ENCODE data around the gene GNG3.
A peak's percentile ranks its signal among the peaks of the same experiment; 100 is the strongest.
"Not testable (repeated sequence)": the region's sequence is repeated elsewhere in the genome, so short reads cannot be mapped to it uniquely, and the experiment has no call there.

The GNG3 gene

GRCh38 chr11:62721994-62722393, 14.5 kb downstream of the GNG3 start:
- DNase-seq = no peak

- DNase-seq = no peak
Measured at GRCh38 chr11:62724171-62724570, 16.7 kb downstream of the GNG3 start.

DNA sequence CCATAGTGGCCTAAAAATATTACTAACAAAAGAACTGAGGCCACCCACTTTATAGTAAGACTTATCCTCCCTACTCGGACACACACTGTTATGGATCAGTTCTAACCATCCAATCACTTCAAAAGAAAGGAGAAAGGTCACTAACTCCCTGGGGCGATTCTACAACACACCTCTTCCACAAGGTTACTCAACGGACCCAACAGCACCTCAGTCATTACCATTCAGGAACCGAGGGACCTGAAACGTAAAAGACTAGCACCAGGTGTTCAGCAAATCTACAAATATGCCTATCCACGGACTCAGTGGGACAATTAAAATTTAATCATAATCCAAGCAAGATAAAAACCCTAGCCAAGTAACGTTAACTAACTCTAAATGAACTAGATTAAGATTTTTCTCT, 18.2 kb downstream of the GNG3 start:
- DNase-seq = no peak

DNA sequence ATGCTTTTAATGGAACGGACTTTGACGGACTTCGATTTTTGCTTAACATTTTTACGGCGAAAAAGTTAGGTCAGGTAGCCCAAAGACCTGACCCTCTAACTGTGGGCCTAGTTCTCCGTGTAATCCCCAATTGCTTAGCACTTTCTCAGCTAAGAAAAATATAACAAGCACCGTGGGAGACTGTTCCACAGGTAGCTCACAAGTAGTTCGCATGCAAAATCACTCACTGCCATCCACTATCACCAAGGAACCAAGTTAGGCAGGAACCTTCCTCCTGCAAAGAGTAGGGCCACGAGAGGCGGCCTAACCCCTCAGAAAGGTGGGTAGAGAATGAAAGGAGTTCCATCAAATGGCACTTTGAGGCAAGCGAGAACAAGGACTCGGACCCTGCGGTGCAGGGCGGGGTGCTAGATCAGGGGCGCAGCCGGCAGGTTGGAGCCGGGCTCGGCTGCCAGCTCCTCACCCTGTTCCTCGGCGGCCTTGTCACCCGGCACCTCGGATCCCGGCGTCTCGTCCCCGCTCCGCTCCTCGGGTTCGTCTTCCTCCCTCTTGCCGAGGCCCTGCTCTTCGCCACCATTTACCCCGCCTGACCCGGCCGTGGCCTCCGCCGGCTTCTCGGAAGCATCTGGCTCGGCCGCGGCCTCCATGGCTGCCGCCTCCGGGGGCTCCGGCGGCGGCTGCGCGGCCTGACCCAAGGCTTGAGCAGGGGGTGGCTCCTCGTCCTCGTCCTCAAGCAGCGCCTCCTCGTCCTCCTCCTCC, 18.9 kb downstream of the GNG3 start:
- DNase-seq = no peak

- DNase-seq = no peak
Measured at GRCh38 chr11:62726915-62727164, 19.4 kb downstream of the GNG3 start.

DNA sequence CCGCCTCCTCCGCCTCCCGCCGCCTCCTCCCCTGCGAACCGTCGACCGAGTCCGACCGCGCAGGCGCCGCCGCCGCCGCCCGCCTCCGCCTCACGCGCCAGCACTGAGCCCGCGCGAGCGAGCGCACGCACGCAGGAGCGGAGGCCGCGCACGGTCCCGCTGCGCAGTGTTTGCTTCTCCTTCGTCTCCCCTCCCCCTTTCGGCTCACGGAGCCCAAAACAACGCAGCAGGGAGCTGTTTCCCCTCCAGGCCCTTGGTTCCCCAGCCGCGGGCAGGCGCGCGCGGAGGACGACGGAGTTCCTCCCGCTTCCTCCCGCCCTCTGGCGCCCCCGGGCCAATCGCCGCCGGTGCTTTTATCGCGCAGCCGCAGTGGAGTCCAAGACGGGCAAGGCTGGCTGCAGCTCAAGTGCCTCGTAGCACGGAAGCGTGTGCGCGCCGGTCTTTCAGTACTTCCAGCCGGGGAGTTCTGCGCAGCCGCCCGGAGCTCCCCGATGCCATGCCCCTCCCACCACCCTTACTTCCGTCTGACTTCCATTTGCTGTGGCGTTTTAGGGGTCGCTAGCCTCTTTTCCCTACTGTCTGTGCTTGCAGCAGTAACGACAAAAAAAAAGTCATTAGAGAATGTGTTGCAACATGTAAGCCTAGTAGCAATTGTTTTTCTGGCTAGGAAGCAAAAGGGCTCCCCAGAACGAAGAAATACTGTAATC, 19.8 kb downstream of the GNG3 start, which contains the start of gene HNRNPUL2:
Gene HNRNPUL2 (minus strand): TSS at position 293 of the 707 bp plus-strand sequence. CDS start 301 bp downstream, outside the sequence.
- peak; percentile 100 for DNase-seq

GRCh38 chr11:62727872-62728170, 20.3 kb downstream of the GNG3 start:
- DNase-seq = peak; percentile 99

GRCh38 chr11:62728171-62728988, 20.9 kb downstream of the GNG3 start, which contains the start of gene TTC9C:
Gene TTC9C, plus strand, starts transcription at chr11:62728486. Its CDS starts 363 bp downstream, at chr11:62728849.
- peak; percentile 88 for DNase-seq

GRCh38 chr11:62730076-62730475, 22.6 kb downstream of the GNG3 start:
- not testable (repeated sequence) for DNase-seq

DNA sequence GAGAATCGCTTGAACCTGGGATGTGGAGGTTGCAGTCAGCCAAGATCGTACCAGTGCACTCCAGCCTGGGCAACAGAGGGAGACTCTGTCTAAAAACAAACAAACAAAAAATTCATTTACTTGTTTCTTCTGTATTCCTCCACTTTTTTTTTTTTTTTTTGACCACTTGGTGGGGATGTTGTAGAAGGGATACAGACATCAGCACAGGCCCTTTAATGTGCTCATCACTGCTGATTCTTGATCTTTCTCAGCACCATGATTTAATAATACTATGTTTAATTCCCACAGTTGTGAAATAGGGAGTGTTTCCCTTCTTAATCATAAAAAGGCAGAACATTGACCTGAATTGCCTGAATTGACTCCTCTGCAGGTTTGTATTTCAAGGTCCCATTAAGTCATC, 25.4 kb downstream of the GNG3 start:
- DNase-seq = no peak

DNA sequence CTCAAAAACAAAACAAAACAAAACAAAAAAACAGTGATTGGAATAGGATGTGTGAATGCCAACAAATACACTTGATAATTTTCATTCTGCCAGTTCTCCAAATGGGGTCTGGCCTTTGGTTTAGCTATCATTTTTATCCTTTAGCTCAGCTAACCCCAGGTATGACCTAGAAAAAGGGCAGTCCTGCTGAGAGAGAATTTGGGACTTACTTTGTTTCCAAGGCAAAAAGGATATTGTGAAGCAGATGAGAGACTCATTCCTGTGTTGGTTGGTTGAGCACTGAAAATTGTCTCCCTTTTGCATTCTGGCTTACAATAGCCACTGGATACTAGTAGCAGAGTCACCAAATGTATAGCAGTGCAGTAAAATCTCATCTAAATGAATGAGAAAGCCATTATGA, 29.7 kb downstream of the GNG3 start:
- no peak for DNase-seq

DNA sequence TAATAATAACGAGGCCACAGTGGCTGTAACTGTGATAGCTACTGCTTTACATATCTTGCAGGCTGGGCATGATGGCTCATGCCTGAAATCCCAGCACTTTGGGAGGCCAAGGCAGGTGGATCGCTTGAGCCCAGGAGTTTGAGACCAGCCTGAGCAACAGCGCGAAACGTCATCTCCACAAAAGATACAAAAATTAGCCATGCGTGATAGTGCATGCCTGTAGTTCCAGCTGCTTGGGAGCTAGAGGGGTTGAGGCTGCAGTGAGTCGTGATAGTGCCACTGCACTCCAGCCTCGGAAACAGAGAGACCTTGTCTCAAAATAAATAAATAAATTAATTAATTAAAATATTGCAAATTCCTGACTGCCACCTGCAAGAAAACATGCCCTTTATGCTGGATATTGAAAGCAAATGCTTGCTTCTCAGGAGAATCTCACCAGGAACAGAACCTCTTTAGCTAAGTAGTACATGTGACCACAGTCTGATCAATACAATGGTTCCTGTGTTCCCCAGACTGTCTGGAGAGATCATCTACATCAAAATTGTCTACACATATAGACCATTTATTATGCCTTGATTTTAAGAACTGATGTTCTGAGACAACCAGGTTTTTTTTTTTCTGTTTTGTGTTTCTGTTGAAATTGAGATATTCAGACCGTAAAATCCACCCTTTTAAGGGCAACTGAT, 40.1 kb downstream of the GNG3 start:
- DNase-seq = no peak

DNA sequence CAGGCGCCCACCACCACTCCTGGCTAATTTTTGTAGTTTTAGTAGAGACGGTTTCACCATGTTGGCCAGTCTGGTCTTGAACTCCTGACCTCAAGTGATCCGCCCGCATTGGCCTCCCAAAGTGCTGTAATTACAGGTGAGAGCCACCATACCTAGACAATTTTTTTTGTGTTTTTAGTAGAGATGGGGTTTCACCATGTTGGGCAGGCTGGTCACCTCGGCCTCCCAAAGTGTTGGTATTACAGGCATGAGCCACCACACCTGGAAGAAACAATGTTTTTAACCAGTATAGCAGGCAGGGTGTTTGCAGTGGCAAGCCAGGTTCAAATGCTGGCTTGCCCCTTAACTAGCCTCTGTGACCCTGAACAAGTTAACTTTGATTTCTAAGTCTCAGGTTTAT, 42.5 kb downstream of the GNG3 start:
- not testable (repeated sequence) for DNase-seq

GRCh38 chr11:62752177-62752785, 44.8 kb downstream of the GNG3 start:
- no peak for DNase-seq

GRCh38 chr11:62752994-62753735, 45.7 kb downstream of the GNG3 start:
- no peak for DNase-seq

GRCh38 chr11:62753736-62754603, 46.5 kb downstream of the GNG3 start, which contains the start of gene ZBTB3:
Gene ZBTB3, minus strand, starts transcription at chr11:62754160. Its CDS starts 496 bp downstream, at chr11:62753664.
- DNase-seq = peak; percentile 99

- no peak for DNase-seq
Measured at GRCh38 chr11:62755086-62755615, 47.7 kb downstream of the GNG3 start.

DNA sequence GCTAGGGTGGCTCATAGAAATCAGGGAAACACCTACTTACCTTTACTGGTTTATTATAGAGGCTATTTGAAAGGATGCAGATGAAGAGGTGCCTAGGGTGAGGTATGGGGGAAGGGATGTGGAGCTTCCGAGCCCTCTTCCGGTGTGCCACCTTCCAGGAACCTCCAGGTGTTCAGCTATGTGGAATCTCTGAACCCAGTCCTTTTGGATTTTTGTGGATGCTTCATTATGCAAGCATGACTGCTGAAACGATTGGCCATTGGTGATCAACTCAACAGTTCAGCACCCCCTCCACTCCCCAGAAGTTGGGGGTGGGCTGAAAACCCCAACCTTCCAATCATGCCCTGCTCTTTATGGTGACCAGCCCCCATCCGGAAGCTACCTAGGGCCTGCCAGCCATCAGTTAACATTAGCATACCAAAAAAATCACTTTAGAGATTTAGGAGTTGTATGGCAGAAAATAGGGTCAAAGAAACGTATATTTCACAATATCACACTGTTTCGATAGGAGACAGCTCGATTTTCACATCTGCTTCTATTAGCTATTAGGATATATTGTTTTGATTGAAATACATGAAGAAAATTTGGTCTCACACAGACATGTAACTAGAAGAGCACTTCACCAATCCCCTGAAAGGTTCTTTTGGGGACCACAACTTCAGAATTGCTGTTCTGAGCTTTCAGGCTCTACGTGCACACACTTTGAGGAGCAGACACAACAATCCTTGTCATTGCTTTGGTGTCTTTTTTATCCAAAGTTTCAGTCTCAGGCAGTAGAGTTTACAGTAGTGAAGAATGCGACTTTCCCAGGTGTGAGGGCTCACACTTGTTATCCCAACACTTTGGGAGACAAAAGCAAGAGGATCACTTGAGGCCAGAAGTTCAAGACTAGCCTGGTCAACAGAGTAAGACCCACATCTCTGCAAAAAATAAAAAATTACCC, 50.6 kb downstream of the GNG3 start:
- no peak for DNase-seq
